PC-9 (cell line): Measurements from ENCODE around the gene HOATZ. TPM values are rescaled to one million over a fixed set of nuclear protein-coding genes. Genes with fewer than 3 reads are reported as not detected.
A peak's percentile ranks its signal among the peaks of the same experiment; 100 is the strongest.

Experiments used
- BruUV-seq: library from RNA; stranded (reverse); fragments of 400-500 nt; replicated peaks from 2 replicates; lab custom pipeline; 2021; lab: Mats Ljungman, UMichigan
- CTCF ChIA-PET: fragments of 300-600 bp; sonication (Branson Sonifier 250); formaldehyde crosslinking; loops from one replicate; lab custom pipeline; 2022; ENCODE audit warnings: antibody characterized with exemption; lab: Charles Lee
- POLR2A ChIA-PET: fragments of 300-600 bp; sonication (Branson Sonifier 250); formaldehyde crosslinking; loops from one replicate; lab custom pipeline; 2022; ENCODE audit warnings: antibody characterized with exemption; ENCODE audit not compliant: unreplicated experiment; lab: Charles Lee
- DNase-seq, 2 experiments: peaks; one replicate each; pipeline versions ENCODE4 v3.0.0 to v3.0.0-alpha.2; 2015 to 2022; ENCODE audit warnings: mixed read lengths in 1 of 2
- H2AFZ ChIP-seq: fragments of 200-600 bp; sonication (generic); 2 replicates; pipeline ENCODE4 v1.8.1; 2017; ENCODE audit warnings: antibody characterized with exemption
- H3F3A ChIP-seq: fragments of 200-600 bp; sonication (generic); 2 replicates; pipeline ENCODE4 v1.8.1; 2017; ENCODE audit warnings: antibody characterized with exemption, mild to moderate bottlenecking, low read depth; ENCODE audit not compliant: insufficient read depth
- H3K27ac ChIP-seq: fragments of 200-600 bp; sonication (generic); 2 replicates; pipeline ENCODE4 v1.6.1; 2016; ENCODE audit warnings: mixed run types
- H3K27me3 ChIP-seq: fragments of 200-600 bp; sonication (generic); 2 replicates; pipeline ENCODE4 v1.6.1; 2016; ENCODE audit warnings: low read depth, mixed run types; ENCODE audit not compliant: insufficient read depth
- H3K36me3 ChIP-seq: fragments of 200-600 bp; sonication (generic); 2 replicates; pipeline ENCODE4 v1.6.1; 2016; ENCODE audit warnings: low read depth, mixed run types
- H3K4me1 ChIP-seq: fragments of 200-600 bp; sonication (generic); replicated peaks from 2 replicates; pipeline ENCODE4 v1.6.1; 2016; ENCODE audit warnings: mixed run types; ENCODE audit not compliant: insufficient read depth
- H3K4me2 ChIP-seq: fragments of 200-600 bp; sonication (generic); 2 replicates; pipeline ENCODE4 v1.6.1; 2017; ENCODE audit warnings: mixed run types
- H3K4me3 ChIP-seq: fragments of 200-600 bp; sonication (generic); 2 replicates; pipeline ENCODE4 v1.6.1; 2016; ENCODE audit warnings: mixed run types
- H3K79me2 ChIP-seq: fragments of 200-600 bp; sonication (generic); 2 replicates; pipeline ENCODE4 v1.6.1; 2017; ENCODE audit warnings: low read depth, mixed run types
- H3K9me2 ChIP-seq: fragments of 200-600 bp; sonication (generic); 2 replicates; pipeline ENCODE4 v1.8.1; 2017; ENCODE audit warnings: mild to moderate bottlenecking; ENCODE audit not compliant: insufficient read depth
- H3K9me3 ChIP-seq: fragments of 200-600 bp; sonication (generic); 2 replicates; pipeline ENCODE4 v1.8.1; 2016; ENCODE audit warnings: low read depth; ENCODE audit not compliant: insufficient read depth
- H4K20me1 ChIP-seq: fragments of 200-600 bp; sonication (generic); 2 replicates; pipeline ENCODE4 v1.8.1; 2017; ENCODE audit not compliant: insufficient read depth
- EZH2 ChIP-seq: fragments of 200-600 bp; sonication (generic); IDR thresholded peaks from 2 replicates; pipeline ENCODE4 v1.8.0; 2017; ENCODE audit warnings: antibody characterized with exemption, low read depth
- intact Hi-C: fragments of 100-400 bp; cut with micrococcal nuclease; formaldehyde crosslinking; loops from one replicate; pipeline ENCODE4 v1.10.0; 2022; ENCODE audit not compliant: unreplicated experiment
- total RNA-seq: library from RNA; stranded (reverse); gene quantifications from 2 replicates; pipeline ENCODE4 v1.2.3, GENCODE V29; 2021
- TF ChIP-seq, protein P1 (sequence below): fragments of 200-600 bp; sonication (generic); conservative IDR thresholded peaks from 2 replicates; pipeline ENCODE4 v1.6.1; 2017; ENCODE audit warnings: mixed run types, antibody characterized with exemption, mild to moderate bottlenecking, moderate library complexity

HOATZ gene
- total RNA-seq, 1 experiment from 2014 or later = not detected

GRCh38 chr11:111502611-111503010 lies 12.0 kb upstream of the HOATZ start:
- no peaks in the 10 kb centered on the region for H3F3A ChIP-seq
- intact Hi-C loops = no loop called here
- no peak overlapping the region for H3K4me3 ChIP-seq
- TF ChIP-seq, protein P1, sequence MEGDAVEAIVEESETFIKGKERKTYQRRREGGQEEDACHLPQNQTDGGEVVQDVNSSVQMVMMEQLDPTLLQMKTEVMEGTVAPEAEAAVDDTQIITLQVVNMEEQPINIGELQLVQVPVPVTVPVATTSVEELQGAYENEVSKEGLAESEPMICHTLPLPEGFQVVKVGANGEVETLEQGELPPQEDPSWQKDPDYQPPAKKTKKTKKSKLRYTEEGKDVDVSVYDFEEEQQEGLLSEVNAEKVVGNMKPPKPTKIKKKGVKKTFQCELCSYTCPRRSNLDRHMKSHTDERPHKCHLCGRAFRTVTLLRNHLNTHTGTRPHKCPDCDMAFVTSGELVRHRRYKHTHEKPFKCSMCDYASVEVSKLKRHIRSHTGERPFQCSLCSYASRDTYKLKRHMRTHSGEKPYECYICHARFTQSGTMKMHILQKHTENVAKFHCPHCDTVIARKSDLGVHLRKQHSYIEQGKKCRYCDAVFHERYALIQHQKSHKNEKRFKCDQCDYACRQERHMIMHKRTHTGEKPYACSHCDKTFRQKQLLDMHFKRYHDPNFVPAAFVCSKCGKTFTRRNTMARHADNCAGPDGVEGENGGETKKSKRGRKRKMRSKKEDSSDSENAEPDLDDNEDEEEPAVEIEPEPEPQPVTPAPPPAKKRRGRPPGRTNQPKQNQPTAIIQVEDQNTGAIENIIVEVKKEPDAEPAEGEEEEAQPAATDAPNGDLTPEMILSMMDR = no peak
- no peak for TF ChIP-seq EZH2
- no peaks in the 10 kb centered on the region for H3K79me2 ChIP-seq
- BruUV-seq = no TSS peak
- no peaks in the 10 kb centered on the region for H3K27me3 ChIP-seq
- CTCF ChIA-PET = no interaction called here
- no peaks in the 10 kb centered on the region for H3K9me3 ChIP-seq
- 0 out of 2 replicates have a peak, but pooled peaks cover 4% of the 10 kb centered on the region for H3K9me2 ChIP-seq
- H3K4me1 ChIP-seq = no peaks in the 10 kb centered on the region
- no peak overlapping the region for H2AFZ ChIP-seq
- no peaks in the 10 kb centered on the region for H3K36me3 ChIP-seq
- no peak overlapping the region for H3K27ac ChIP-seq
- no peaks in the 10 kb centered on the region for H4K20me1 ChIP-seq
- no peak for DNase-seq
- POLR2A ChIA-PET = no interaction called here
- no peak overlapping the region for H3K4me2 ChIP-seq

- Histone ChIP-seq H3K9me3 (no peaks in the 10 kb centered on the region), H4K20me1 (no peaks in the 10 kb centered on the region), H2AFZ (no peak overlapping the region), H3K27ac (no peak overlapping the region), H3K9me2 (no peaks in the 10 kb centered on the region), H3K27me3 (no peaks in the 10 kb centered on the region), H3K4me3 (no peak overlapping the region), H3K79me2 (no peaks in the 10 kb centered on the region), H3F3A (0 out of 2 replicates have a peak, but pooled peaks cover 5% of the 10 kb centered on the region), H3K4me2 (no peak overlapping the region), H3K4me1 (no peaks in the 10 kb centered on the region), H3K36me3 (no peaks in the 10 kb centered on the region)
- TF ChIP-seq EZH2 = no peak
- TF ChIP-seq, protein P1 = no peak
- no peak for DNase-seq
- intact Hi-C loops = no loop called here
- POLR2A ChIA-PET = no interaction called here
- no TSS peak for BruUV-seq
- CTCF ChIA-PET = no interaction called here
These were observed 4.3 kb upstream of the HOATZ start for GRCh38 chr11:111510311-111510710.

DNA sequence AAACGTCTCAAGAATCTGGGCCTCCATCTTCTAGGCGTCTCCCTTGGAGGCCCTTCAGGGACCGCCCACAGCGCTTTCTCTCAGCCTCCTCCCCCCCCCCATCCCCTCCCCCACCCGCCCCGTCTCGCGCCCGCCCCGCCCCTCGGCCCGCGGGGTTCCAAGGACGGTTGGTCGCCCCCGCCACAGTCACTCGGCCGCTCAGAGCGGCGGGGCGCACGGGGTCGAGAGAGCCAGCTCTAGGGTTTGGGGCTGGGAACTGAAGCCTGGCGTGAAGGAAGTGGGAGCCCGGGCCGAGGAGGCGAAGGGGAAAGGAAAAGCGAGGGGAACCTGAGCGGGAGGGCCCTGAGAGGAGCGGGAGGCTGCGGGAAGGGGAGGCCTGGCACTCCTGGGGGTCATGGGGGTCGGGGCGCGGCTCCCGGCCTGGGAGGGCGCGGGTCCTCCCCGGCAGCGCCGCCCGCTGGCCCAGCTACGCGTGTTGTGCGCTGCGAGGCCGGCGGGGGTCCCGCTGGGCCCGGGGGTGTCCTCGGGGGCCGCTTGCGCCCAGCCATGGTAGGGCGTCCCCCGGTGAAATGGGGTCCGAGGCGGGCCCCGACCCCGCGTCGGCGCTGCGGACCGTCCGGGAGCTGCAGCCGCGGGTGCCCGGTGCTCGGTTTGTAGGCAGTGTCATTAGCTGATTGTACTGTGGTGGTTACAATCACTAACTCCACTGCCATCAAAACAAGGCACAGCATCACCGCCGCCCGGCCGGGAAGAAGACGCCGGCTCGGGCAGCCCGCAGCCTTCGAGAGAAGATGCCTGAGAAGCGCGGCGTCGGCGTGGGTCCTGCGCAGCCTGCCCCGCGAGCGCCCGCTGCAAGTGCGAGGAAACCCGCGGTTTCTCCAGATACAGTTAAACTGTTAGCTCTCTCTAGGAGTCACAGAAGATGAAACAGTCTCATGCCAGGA lies 2.0 kb upstream of the HOATZ start, which contains the start of gene BTG4:
Gene BTG4, minus strand, starts transcription at position 91 of the 944 bp plus-strand sequence. CDS start 13,610 bp downstream, outside the sequence.
- Histone ChIP-seq H3K4me3 (peak within 1 kb of the TSS; percentile 70), H3K36me3 (no peaks in the 10 kb centered on the region), H3K27ac (no peak within 1 kb of the TSS), H3K79me2 (no peaks in the 10 kb centered on the region), H3K27me3 (no peaks in the 10 kb centered on the region), H3K9me2 (no peaks in the 10 kb centered on the region), H3K4me1 (no peaks in the 10 kb centered on the region), H3F3A (0 out of 2 replicates have a peak, but pooled peaks cover 5% of the 10 kb centered on the region), H3K9me3 (no peaks in the 10 kb centered on the region), H2AFZ (peak within 1 kb of the TSS; percentile 92), H3K4me2 (peak within 1 kb of the TSS; percentile 76), H4K20me1 (no peaks in the 10 kb centered on the region)
- no peak for DNase-seq
- TSS peak; percentile 29 for BruUV-seq
- intact Hi-C loops = loop anchor here (2.0 kb wide), 1 partner anchor 28 kb away; the partner anchor contains the start of gene LAYN
- ChIA-PET CTCF (interaction anchor here (0.6 to 0.7 kb wide), 2 partner anchors 8 to 59 kb away, joined by 4 to 9 read pairs; no protein-coding TSS in a partner anchor), POLR2A (interaction anchor here (0.6 kb wide), 1 partner anchor 26 kb away, joined by 5 read pairs; no protein-coding TSS in a partner anchor)
- TF ChIP-seq, protein P1 = no peak
- no peak for TF ChIP-seq EZH2
